Epidermal melanocyte (primary cell): Measurements from ENCODE around the gene MLX.
"Not testable (repeated sequence)": the region's sequence is repeated elsewhere in the genome, so short reads cannot be mapped to it uniquely, and the experiment has no call there.

Experiments used
- DNase-seq: peaks from one replicate; pipeline ENCODE4 v3.0.0; 2011; ENCODE audit warnings: low spot score; ENCODE audit not compliant: insufficient read length

Gene MLX

GRCh38 chr17:42618442-42619150 lies 51.7 kb downstream of the MLX start:
- no peak for DNase-seq

- DNase-seq: not testable (repeated sequence)
These were observed 55.1 kb downstream of the MLX start for GRCh38 chr17:42621987-42622386.
